Neural cell (in vitro differentiated cells): ENCODE measurements around the gene NFIB. TPM values are rescaled to one million over a fixed set of nuclear protein-coding genes. Genes with fewer than 3 reads are reported as not detected.

Source experiments
- H2AFZ ChIP-seq: fragments of 200-600, 300-800 bp; sonication (generic), shearing (Covaris generic); 2 replicates; pipeline ENCODE4 v1.6.0; 2014; ENCODE audit warnings: low read depth, mild to moderate bottlenecking, antibody characterized with exemption, low read length, moderate library complexity
- H3F3A ChIP-seq: fragments of 200-600 bp; shearing (Covaris generic); 2 replicates; pipeline ENCODE4 v1.6.1; 2016; ENCODE audit warnings: mild to moderate bottlenecking, moderate library complexity, mixed read lengths, antibody characterized with exemption, low read length; ENCODE audit not compliant: insufficient read depth, poor library complexity, severe bottlenecking
- H3K27ac ChIP-seq: fragments of 200-600, 300-800 bp; sonication (generic), shearing (Covaris generic); 2 replicates; pipeline ENCODE4 v1.5.1; 2014; ENCODE audit warnings: mild to moderate bottlenecking, low read length, moderate library complexity
- H3K27me3 ChIP-seq: fragments of 300-800, 200-600 bp; sonication (generic), shearing (Covaris generic); 2 replicates; pipeline ENCODE4 v1.6.0; 2014; ENCODE audit warnings: mild to moderate bottlenecking, low read depth, low read length, moderate library complexity; ENCODE audit not compliant: insufficient read depth
- H3K36me3 ChIP-seq: fragments of 300-800, 200-600 bp; sonication (generic), shearing (Covaris generic); 2 replicates; pipeline ENCODE4 v1.5.1; 2014; ENCODE audit warnings: mild to moderate bottlenecking, antibody characterized with exemption, low read length, moderate library complexity; ENCODE audit not compliant: insufficient read depth
- H3K4me2 ChIP-seq: fragments of 300-800, 200-600 bp; sonication (generic), shearing (Covaris generic); 2 replicates; pipeline ENCODE4 v1.6.0; 2014; ENCODE audit warnings: mild to moderate bottlenecking, low read length
- H3K4me3 ChIP-seq: fragments of 300-800, 200-600 bp; sonication (generic), shearing (Covaris generic); 2 replicates; pipeline ENCODE4 v1.5.1; 2014; ENCODE audit warnings: mild to moderate bottlenecking, low read length, moderate library complexity
- H3K79me2 ChIP-seq: fragments of 200-600 bp; shearing (Covaris generic); replicated peaks from 2 replicates; pipeline ENCODE4 v1.6.0; 2014; ENCODE audit warnings: mild to moderate bottlenecking, low read length, moderate library complexity; ENCODE audit not compliant: insufficient read depth
- H3K9ac ChIP-seq: fragments of 300-800, 200-600 bp; sonication (generic), shearing (Covaris generic); 2 replicates; pipeline ENCODE4 v1.6.1; 2016; ENCODE audit warnings: mild to moderate bottlenecking, low read length, mixed read lengths
- H3K9me2 ChIP-seq: fragments of 200-600 bp; shearing (Covaris generic); 2 replicates; pipeline ENCODE4 v1.6.1; 2016; ENCODE audit warnings: mild to moderate bottlenecking, low read length, mixed read lengths; ENCODE audit not compliant: insufficient read depth
- H3K9me3 ChIP-seq: fragments of 200-600, 300-800 bp; sonication (generic), shearing (Covaris generic); 2 replicates; pipeline ENCODE4 v1.6.1; 2016; ENCODE audit warnings: mild to moderate bottlenecking, mixed run types, low read length, moderate library complexity, mixed read lengths
- H4K20me1 ChIP-seq: fragments of 200-600 bp; shearing (Covaris generic); 2 replicates; pipeline ENCODE4 v1.6.1; 2016; ENCODE audit warnings: mild to moderate bottlenecking, mixed run types; ENCODE audit not compliant: insufficient read depth
- CTCF ChIP-seq: fragments of 450-650 bp; IDR thresholded peaks from 2 replicates; pipeline ENCODE4 v1.5.1; 2014; ENCODE audit warnings: antibody characterized with exemption, mild to moderate bottlenecking, moderate library complexity; ENCODE audit not compliant: poor library complexity, severe bottlenecking
- EP300 ChIP-seq: fragments of 450-650 bp; conservative IDR thresholded peaks from 2 replicates; pipeline ENCODE4 v1.6.1; 2014; ENCODE audit warnings: antibody characterized with exemption, mild to moderate bottlenecking, moderate library complexity; ENCODE audit not compliant: poor library complexity, severe bottlenecking
- EZH2 ChIP-seq: fragments of 200-600, 300-800 bp; shearing (Covaris generic), sonication (generic); IDR thresholded peaks from 2 replicates; pipeline ENCODE4 v1.6.1; 2014; ENCODE audit warnings: antibody characterized with exemption, low read length, borderline replicate concordance, mild to moderate bottlenecking; ENCODE audit not compliant: insufficient read depth, poor library complexity, severe bottlenecking
- MXI1 ChIP-seq: fragments of 450-650 bp; conservative IDR thresholded peaks from 2 replicates; pipeline ENCODE4 v1.6.1; 2014; ENCODE audit warnings: antibody characterized with exemption, mild to moderate bottlenecking; ENCODE audit not compliant: poor library complexity, severe bottlenecking
- POLR2AphosphoS5 ChIP-seq: IDR thresholded peaks from 2 replicates; pipeline ENCODE4 v1.6.1; 2012
- RAD21 ChIP-seq: fragments of 450-650 bp; conservative IDR thresholded peaks from 2 replicates; pipeline ENCODE4 v1.6.1; 2014; ENCODE audit warnings: antibody characterized with exemption, mild to moderate bottlenecking, moderate library complexity
- REST ChIP-seq: IDR thresholded peaks from 2 replicates; pipeline ENCODE4 v1.6.1; 2012; ENCODE audit warnings: borderline replicate concordance
- SMC3 ChIP-seq: fragments of 450-650 bp; conservative IDR thresholded peaks from 2 replicates; pipeline ENCODE4 v1.6.1; 2014; ENCODE audit warnings: antibody characterized with exemption, mild to moderate bottlenecking, moderate library complexity; ENCODE audit not compliant: poor library complexity
- TAF1 ChIP-seq: IDR thresholded peaks from 2 replicates; pipeline ENCODE4 v1.6.1; 2012; ENCODE audit warnings: low read depth
- polyA plus RNA-seq: library from polyadenylated mRNA; depleted of rRNA; stranded (reverse); fragments of >200 nt; gene quantifications from 2 replicates; pipeline ENCODE4 v1.2.3, GENCODE V29; 2014

The NFIB gene
- polyA plus RNA-seq, 1 donor from 2014 or later: 0.73 TPM

DNA sequence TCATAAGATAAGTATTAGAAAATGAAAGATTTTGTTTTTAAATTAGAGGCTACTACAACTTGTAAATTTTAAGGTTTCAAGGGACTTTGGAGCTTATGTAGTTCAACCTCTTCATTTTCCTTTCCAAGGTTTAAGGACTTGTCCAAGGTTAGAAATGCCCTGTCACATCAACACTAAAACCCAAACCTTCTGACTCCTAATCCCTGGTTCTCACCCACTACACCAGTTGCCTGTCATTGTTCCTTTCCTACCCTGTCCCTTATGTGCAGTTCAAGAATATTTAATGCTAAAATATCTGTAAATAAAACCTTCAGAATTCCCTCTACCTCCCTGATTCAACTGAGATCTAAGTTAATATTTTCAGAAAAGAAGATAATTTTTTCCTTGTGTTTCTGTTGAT lies 206.4 kb downstream of the NFIB start:
- Histone ChIP-seq H3K9ac (no peak overlapping the region), H3K79me2 (no peaks in the 10 kb centered on the region), H3F3A (no peaks in the 10 kb centered on the region), H3K9me2 (no peaks in the 10 kb centered on the region), H3K36me3 (no peaks in the 10 kb centered on the region), H3K9me3 (no peaks in the 10 kb centered on the region), H3K27ac (no peak overlapping the region), H4K20me1 (no peaks in the 10 kb centered on the region), H3K27me3 (no peaks in the 10 kb centered on the region), H3K4me3 (no peak overlapping the region), H3K4me2 (no peak overlapping the region), H2AFZ (no peak overlapping the region)
- TF ChIP-seq RAD21: no peak
- TF ChIP-seq EZH2: no peak
- TF ChIP-seq TAF1: no peak
- TF ChIP-seq REST: no peak
- TF ChIP-seq MXI1: no peak
- TF ChIP-seq POLR2AphosphoS5: no peak
- no peak for TF ChIP-seq EP300
- no peak for TF ChIP-seq SMC3
- no peak for TF ChIP-seq CTCF

DNA sequence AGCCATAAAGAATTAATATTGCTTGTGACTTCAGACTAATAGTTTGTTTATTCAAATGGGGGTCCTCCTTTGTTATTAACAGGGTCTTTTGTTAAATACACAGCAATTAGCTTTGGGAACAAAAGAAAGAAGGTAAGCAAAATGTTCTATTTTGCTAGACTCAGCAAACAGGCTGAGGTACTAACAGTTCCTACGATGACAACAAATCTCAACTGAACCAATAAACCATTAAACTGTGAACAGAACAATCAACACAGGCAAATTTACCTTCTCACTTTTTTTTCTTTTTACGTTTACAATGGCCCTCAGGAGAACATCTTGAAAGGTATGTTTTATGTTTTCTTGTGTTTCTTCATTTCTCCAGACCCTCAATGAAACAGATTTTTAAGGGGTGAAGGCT lies 207.2 kb downstream of the NFIB start:
- no peaks in the 10 kb centered on the region for H3K9me2 ChIP-seq
- H3K36me3 ChIP-seq: no peaks in the 10 kb centered on the region
- no peak overlapping the region for H3K4me2 ChIP-seq
- H3K27ac ChIP-seq: no peak overlapping the region
- H3K9me3 ChIP-seq: no peaks in the 10 kb centered on the region
- TF ChIP-seq RAD21: no peak
- no peak for TF ChIP-seq EP300
- TF ChIP-seq EZH2: no peak
- no peak for TF ChIP-seq POLR2AphosphoS5
- H2AFZ ChIP-seq: no peak overlapping the region
- no peak overlapping the region for H3K9ac ChIP-seq
- no peaks in the 10 kb centered on the region for H4K20me1 ChIP-seq
- H3F3A ChIP-seq: no peaks in the 10 kb centered on the region
- no peaks in the 10 kb centered on the region for H3K79me2 ChIP-seq
- H3K4me3 ChIP-seq: no peak overlapping the region
- H3K27me3 ChIP-seq: no peaks in the 10 kb centered on the region

DNA sequence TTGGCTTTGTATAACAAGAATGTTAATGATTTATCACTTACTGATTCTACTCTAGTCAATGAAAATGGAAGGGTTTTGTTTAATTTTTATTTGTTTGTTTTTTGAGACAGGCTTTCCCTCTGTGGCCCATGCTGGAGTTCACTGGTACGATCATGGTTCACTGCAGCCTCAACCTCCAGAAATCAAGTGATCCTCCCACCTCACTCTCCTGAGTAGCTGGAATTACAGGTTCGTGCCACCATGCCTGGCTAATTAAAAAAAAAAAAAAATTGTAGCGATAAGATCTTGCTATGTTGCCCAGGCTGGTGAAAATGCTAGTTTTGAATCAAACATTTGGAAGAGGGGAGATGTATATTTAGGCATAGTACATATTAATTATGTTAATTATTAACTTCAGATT lies 209.4 kb downstream of the NFIB start:
- H3K36me3 ChIP-seq: no peaks in the 10 kb centered on the region
- H4K20me1 ChIP-seq: no peaks in the 10 kb centered on the region

More for the DNA sequence above, 209.4 kb downstream of the NFIB start:
- Histone ChIP-seq H3K9ac (no peak overlapping the region), H3F3A (no peaks in the 10 kb centered on the region), H3K9me3 (no peaks in the 10 kb centered on the region), H3K4me3 (no peak overlapping the region), H3K79me2 (no peaks in the 10 kb centered on the region), H2AFZ (no peak overlapping the region), H3K9me2 (no peaks in the 10 kb centered on the region), H3K4me2 (no peak overlapping the region), H3K27ac (no peak overlapping the region), H3K27me3 (no peaks in the 10 kb centered on the region)
- TF ChIP-seq RAD21: no peak
- TF ChIP-seq CTCF: no peak
- TF ChIP-seq TAF1: no peak
- TF ChIP-seq SMC3: no peak
- TF ChIP-seq POLR2AphosphoS5: no peak
- TF ChIP-seq REST: no peak
- TF ChIP-seq MXI1: no peak
- no peak for TF ChIP-seq EP300
- TF ChIP-seq EZH2: no peak
